HG03039 (cell line): Measurements from ENCODE around the gene GNAL.
"Not testable (repeated sequence)": the region's sequence is repeated elsewhere in the genome, so short reads cannot be mapped to it uniquely, and the experiment has no call there.

Experiments
- ATAC-seq: cut with Tn5 transposase; IDR thresholded peaks from one replicate; pipeline ENCODE4 v1.9.1; 2021; ENCODE audit warnings: mild to moderate bottlenecking, moderate library complexity; ENCODE audit not compliant: unreplicated experiment

The GNAL gene

DNA sequence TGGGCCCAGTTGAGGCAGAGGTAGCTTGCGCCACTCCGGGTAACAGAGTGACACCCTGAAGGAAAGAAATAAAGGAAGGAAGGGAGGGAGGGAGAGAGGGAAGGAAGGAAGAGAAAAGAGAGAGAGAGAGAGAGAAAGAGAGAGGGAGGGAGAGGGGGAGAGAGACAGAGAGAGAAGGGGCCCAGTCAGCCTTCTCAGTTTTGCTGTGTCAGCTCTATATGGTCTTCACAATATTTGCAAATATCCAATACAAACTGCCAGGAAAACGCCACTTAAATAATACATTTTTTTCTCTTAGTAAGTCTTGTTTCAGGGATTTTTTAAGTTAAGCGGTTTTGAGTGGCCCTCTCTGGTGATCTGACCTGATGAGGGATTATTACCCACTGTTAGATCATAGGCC lies 156.6 kb downstream of the GNAL start:
- ATAC-seq = no peak

DNA sequence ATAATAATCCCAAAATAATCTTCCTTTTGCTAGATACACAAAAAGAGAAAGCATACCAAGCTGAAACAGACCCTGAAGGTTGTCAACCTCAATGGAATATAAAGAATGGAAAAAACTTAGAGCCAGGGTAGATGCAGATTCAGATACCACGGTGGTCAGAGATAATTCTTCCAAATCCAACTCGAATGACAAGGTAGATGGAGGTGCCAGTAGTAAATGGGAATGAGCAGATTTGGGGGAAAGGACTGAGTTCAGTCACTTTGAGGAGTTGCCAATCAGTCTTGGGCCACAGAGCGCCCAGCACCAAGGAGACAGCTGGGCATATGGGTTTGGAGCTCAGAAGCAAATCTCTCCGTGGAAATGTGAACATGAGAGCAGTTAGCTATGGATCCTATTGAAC lies 158.7 kb downstream of the GNAL start:
- ATAC-seq = no peak

DNA sequence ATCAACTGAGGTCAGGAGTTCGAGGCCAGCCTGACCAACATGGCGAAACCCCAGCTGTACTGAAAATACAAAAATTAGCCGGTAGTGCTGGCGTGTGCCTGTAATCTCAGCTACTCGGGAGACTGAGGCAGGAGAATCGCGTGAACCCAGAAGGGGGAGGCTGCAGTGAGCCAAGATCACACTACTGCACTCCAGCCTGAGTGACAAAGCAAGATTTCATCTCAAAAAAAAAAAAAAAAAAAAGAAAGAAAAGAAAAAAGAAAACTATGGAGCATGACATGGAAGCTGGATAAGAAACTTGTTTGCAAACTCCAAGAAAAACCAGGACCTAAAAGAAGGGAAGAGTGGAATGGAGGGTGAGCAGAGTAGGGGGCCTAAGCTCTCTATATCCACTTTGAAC lies 160.2 kb downstream of the GNAL start:
- no peak for ATAC-seq

DNA sequence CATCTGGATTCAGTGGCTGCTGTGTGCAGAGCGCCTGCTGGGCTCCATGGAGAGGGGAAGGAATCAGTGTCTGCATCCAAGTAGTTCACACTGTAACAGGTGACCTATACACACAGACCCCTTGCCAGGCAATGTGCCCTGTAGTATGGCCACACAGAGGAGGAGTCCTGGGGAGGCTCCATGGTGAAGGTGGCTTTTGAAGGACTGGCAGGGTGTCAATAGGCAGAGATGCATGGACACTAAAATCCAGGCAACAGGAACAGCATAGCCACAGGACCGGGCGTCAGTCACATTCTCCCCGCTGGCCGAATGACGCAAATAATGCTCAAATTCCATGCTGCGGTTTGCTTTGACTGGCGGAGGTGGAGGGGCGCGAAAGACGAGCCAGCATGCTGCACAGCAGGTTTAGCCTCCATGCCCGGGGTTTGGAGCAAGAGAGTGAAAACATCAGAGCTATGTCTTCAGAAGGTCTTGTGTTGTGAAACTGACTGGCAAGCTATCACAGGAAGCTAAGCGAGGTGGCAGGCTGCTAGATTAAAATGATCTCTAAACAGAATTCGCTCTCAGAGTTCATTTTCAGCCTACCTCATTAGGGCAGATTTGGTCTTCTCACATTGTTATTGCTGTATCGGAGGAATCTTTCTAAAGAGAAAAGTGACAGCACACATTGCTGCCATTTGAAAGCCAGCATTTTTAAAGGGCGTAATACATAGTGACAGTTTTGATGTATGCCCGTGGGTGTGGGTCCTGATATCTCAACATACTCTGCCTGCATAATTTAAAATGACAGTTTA lies 161.0 kb downstream of the GNAL start:
- ATAC-seq = no peak

- peak; percentile 22 for ATAC-seq
These were observed 161.7 kb downstream of the GNAL start for GRCh38 chr18:11850821-11851145.

GRCh38 chr18:11851146-11851805 lies 162.2 kb downstream of the GNAL start, which contains the start of gene CHMP1B:
CHMP1B (plus strand) TSS chr18:11851413; CDS start chr18:11851512, 99 bp downstream.
- peak; percentile 96 for ATAC-seq

GRCh38 chr18:11851806-11852337 lies 162.8 kb downstream of the GNAL start:
- no peak for ATAC-seq

DNA sequence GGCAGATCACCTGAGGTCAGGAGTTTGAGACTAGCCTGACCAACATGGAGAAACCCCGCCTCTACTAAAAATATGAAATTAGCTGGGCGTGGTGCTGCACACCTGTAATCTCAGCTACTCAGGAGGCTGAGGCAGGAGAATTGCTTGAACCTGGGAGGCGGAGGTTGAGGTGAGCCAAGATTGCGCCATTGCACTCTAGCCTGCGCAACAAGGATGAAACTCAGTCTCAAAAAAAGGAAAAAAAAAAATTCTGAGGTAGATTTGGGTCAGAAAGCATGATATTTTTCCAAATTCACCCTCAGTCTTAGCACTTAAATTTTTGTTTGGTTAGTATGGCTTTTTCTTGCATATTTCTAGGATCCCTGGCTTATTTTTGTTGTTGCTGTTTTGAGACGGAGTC lies 165.5 kb downstream of the GNAL start:
- not testable (repeated sequence) for ATAC-seq

DNA sequence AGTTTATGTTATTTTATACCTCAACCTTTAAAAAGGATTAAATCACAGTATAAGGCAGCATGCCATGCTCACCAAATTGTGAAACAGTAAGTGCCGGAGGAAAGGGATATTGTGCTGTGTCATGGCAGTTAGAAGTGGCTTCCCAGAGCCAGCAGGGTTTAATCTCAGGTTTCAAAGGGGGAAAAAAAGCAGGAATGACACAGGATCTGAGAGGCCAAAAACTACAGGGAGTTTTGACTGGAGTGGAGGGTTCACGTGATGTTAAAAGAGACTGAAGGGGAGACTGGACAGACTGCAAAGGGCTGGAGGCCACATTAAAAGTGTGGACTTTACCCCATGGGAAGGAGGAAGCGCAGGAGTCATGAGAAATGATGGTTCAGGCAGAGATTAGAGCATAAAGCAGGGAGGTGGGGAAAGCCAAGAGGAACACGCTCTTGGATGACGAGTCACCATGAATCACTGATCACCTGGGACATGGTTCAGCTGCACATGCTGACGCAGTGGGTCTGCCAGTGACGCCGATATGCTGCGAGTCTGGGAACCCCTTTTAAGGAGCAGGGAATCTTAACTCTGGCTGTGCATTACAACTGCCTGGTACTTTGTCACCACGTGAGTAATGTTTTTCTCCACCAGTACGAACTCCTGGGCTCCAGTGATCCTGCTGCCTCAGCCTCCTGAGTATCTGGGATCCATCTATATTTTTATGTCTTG lies 168.3 kb downstream of the GNAL start:
- no peak for ATAC-seq

DNA sequence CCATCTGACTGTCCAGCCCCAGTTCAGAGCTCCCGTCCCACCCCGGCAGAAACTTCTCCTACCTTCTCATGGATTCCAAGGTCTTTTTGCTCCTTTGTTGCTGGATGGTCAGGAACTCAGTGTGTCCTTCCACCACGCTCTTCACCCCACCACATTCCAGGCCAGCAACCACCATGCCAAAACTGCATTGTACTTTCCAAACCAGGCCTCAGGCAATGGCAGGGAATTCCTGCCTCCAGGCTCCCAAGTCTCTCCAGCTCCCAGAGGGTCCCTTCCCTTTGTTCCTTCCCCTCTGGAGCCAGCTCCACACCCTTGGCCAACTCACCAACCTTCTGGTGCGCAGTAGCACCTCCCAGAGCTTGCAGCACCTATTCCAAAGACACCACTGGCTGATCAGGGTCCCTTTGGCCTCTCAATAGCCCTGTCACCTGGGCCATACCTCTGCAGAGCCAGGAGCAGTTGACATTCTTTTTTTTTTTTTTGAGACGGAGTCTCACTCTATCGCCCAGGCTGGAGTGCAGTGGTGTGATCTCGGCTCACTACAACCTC lies 170.3 kb downstream of the GNAL start:
- ATAC-seq = no peak

- ATAC-seq = no peak
These were observed 170.9 kb downstream of the GNAL start for GRCh38 chr18:11859903-11860407.

- no peak for ATAC-seq
These were observed 171.8 kb downstream of the GNAL start for GRCh38 chr18:11860594-11861450.

DNA sequence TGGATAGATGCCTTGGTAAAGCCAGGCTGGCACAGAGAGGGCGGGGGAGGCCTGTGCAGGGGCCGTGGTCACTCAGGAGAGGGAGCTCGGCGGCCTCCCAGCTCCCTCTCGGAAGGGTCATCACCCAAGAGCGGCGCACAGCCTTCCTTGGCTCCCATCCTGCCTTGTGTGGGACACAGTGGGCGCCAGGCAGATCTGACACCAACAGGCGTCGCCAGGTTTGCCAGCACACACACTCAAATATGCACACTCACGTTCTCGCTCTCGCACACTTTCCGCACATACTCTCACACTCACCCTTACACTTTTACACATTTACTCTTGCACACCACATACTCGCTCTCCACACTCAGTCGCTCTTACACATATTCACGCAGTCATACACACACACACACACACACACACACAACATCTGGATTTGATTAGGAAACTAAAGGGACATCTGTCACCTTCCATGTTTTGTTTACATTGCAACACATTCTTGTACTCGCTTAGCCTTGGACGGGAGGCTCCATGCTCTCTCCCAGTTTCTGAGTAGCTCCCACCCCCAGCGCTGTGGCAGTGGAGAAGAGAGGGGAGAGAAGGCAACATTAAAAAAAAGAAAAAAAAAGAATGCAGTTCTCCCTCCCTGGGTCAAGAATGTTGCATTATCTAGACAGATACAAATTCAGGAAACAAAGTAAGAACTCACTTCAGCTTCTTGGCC lies 172.7 kb downstream of the GNAL start:
- no peak for ATAC-seq

DNA sequence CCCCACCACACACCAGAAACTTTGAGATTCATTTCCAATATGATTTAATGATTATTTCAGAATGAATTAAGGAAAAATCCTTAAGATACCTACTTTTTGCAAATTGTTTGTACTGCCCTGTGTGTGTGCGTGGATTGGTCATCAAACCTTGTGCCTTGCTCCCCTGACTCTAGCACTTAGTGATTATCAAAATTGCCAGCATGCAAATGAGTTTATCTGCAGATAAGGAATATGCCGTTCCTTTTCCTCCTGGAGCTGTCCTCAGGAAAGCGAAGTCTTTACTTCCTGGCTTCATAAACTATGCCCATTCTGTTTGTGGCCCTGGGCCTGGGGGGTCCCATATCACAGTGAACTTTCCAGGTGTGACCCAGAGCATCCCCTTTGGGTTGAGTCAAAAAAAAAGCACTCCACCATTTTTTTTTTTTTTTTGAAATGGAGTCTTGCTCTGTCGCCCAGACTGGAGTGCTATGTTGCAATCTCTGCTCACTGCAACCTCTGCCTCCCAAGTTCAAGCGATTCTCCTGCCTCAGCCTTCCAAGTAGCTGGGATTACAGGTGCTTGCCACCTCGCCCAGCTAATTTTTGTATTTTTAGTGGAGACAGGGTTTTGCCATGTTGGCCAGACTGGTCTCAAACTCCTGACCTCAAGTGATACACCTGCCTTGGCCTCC lies 173.5 kb downstream of the GNAL start:
- no peak for ATAC-seq

GRCh38 chr18:11864471-11864870 lies 175.4 kb downstream of the GNAL start:
- ATAC-seq = no peak

DNA sequence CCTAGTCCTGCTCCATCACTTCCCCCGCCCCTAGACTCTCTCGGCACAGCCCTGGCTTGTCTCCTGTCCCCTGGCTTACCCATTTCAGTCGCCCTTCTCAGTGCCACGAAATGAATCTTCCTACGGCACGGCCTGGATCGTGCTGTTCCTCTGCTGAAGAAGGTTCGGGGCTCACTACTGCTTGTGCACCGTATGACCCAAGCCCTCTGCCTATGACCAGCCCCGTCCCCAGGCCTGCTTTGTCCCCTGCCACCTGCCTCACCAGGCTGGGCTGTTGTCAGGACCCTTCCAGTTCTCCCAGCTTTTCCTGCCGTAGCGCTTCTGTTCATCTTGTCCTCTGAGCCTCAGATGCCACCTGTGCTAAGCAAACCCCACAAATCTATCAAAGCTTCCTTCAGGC lies 176.0 kb downstream of the GNAL start:
- no peak for ATAC-seq

- ATAC-seq = no peak
These were observed 177.3 kb downstream of the GNAL start for GRCh38 chr18:11866329-11866728.

GRCh38 chr18:11866764-11867163 lies 177.7 kb downstream of the GNAL start:
- no peak for ATAC-seq

DNA sequence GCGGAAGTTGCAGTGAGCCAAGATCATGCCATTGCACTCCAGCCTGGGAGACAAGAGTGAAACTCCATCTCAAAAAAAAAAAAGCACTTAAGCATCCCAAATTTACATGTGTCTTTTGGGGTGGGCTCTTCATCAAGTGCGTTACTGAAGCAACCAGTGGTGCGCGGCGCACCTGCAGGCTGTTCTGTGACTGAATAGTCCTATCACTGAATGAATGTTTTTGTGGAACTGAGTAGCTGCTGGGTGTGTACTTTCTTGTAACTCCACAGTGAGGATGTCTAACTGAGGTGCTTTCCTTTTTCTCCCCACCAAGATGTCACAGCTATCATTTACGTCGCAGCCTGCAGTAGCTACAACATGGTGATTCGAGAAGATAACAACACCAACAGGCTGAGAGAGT lies 179.2 kb downstream of the GNAL start:
- no peak for ATAC-seq
